GM21515 (cell line): ENCODE data around the gene NAGS.
"Not testable (repeated sequence)": the region's sequence is repeated elsewhere in the genome, so short reads cannot be mapped to it uniquely, and the experiment has no call there.

Experiments
- ATAC-seq: cut with Tn5 transposase; IDR thresholded peaks from one replicate; pipeline ENCODE4 v1.9.1; 2021; ENCODE audit not compliant: unreplicated experiment

The NAGS gene

GRCh38 chr17:44004077-44004760, at the start of gene NAGS:
NAGS (plus strand) TSS chr17:44004622; CDS start chr17:44004664, 42 bp downstream.
- no peak for ATAC-seq

- no peak for ATAC-seq
Observed at GRCh38 chr17:43956222-43956621, 48.2 kb upstream of the NAGS start.

- no peak for ATAC-seq
Observed at GRCh38 chr17:43958748-43959352, 45.6 kb upstream of the NAGS start.

- not testable (repeated sequence) for ATAC-seq
Observed at GRCh38 chr17:43961292-43961691, 43.1 kb upstream of the NAGS start.

- no peak for ATAC-seq
Observed at GRCh38 chr17:43961954-43962353, 42.5 kb upstream of the NAGS start.

- no peak for ATAC-seq
Observed at GRCh38 chr17:43962479-43962878, 41.9 kb upstream of the NAGS start.

- ATAC-seq, result no peak
Observed at GRCh38 chr17:43966276-43966675, 38.1 kb upstream of the NAGS start.

GRCh38 chr17:43967251-43967875, 37.1 kb upstream of the NAGS start:
- no peak for ATAC-seq

GRCh38 chr17:43970366-43970765, 34.1 kb upstream of the NAGS start:
- ATAC-seq, result no peak

- not testable (repeated sequence) for ATAC-seq
Observed at GRCh38 chr17:43971436-43971835, 33.0 kb upstream of the NAGS start.

- ATAC-seq, result not testable (repeated sequence)
Observed at GRCh38 chr17:43972444-43973212, 31.8 kb upstream of the NAGS start.

GRCh38 chr17:43974382-43975266, 29.8 kb upstream of the NAGS start:
- no peak for ATAC-seq

GRCh38 chr17:43975898-43976297, 28.5 kb upstream of the NAGS start:
- no peak for ATAC-seq

GRCh38 chr17:43976963-43977837, 27.2 kb upstream of the NAGS start:
- no peak for ATAC-seq

- no peak for ATAC-seq
Observed at GRCh38 chr17:43978078-43978477, 26.3 kb upstream of the NAGS start.

- ATAC-seq, result no peak
Observed at GRCh38 chr17:43979011-43979410, 25.4 kb upstream of the NAGS start.

GRCh38 chr17:43979671-43980070, 24.8 kb upstream of the NAGS start:
- ATAC-seq, result no peak

GRCh38 chr17:43982171-43982570, 22.3 kb upstream of the NAGS start:
- ATAC-seq, result no peak

GRCh38 chr17:43983196-43983514, 21.3 kb upstream of the NAGS start:
- ATAC-seq, result no peak
